Measurements from ENCODE around the gene SH3TC1. TPM values are rescaled to one million over a fixed set of nuclear protein-coding genes. Genes with fewer than 3 reads are reported as not detected.

Gene SH3TC1
- total and polyA plus RNA-seq, 2 of the 8 experiments (the other 6 are each of a cell fraction or from before 2014, with no cell fraction given): 0.15 TPM; not detected in 1

DNA sequence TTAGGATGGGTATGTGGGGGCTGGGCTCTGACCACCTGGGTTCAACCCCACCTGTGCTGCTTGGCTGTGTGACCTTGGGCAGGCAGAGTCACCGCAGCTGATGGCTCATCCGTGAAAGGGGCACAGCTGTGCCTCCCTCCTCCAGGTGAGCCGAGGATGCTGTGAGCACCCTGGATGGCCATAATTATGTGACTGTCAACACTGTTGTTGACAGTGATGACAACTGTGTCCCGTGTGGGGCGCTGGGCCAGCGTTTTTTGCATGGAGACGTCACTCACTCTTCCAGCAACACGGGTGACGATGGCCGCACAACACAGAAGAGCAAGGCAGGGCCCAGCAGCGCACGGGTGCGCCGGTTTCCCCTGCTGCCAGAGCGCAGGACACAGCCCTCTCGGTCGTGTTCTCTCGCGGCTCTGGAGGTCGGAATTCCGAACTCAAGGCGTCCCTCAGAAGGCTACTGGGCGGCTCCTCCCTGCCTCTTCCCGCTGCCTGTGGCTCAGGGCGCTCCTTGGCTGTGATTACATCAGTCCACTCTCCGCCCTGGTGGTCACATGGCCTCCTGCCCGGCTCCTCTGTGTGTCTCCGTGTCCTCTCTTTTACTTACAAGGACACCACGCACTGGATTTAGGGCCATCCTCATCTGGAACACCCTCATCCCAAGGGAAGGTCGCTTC lies 1.3 kb downstream of the SH3TC1 start:
- Histone ChIP-seq H4K91ac (replicated peaks; ENCODE audit: insufficient read length, low read length) (no peak overlapping the region), H3K4ac (replicated peaks; ENCODE audit: insufficient read length, low read depth, low read length) (peak overlapping the region; percentile 69), H2AFZ (ENCODE audit: low read length) (0 out of 2 replicates have a peak overlapping the region, but pooled peaks have one; percentile 58), H2BK12ac (ENCODE audit: low read depth, low read length) (peak overlapping the region; percentile 50; the same call in 1 of the 2 replicates), H2BK20ac (ENCODE audit: low read length) (no peak overlapping the region), H2BK15ac (ENCODE audit: low read length) (no peak overlapping the region), H3K23me2 (ENCODE audit: low read depth, low read length) (no peaks in the 10 kb centered on the region), H3K9me3 (ENCODE audit: insufficient read depth in 2 of 2, low read depth in 1 of 2, low read length in 1 of 2) (no peaks in the 10 kb centered on the region), H3K4me2 (ENCODE audit: insufficient read depth in 1 of 2, low read depth in 2 of 2, low read length in 2 of 2) (no peak overlapping the region), H3K27ac (ENCODE audit: low read depth, low read length) (no peak overlapping the region), H3K14ac (ENCODE audit: insufficient read length) (no peak overlapping the region), H3K18ac (ENCODE audit: extremely low read depth, low read length) (no peak overlapping the region), H3K27me3 (replicated peaks in 1 of 4; ENCODE audit: control insufficient read depth in 3 of 4, extremely low read depth in 1 of 4, insufficient read depth in 3 of 4, low read length in 3 of 4) (no peaks in the 10 kb centered on the region), H3K4me1 (replicated peaks in 1 of 4; ENCODE audit: control insufficient read depth in 3 of 4, insufficient read depth in 4 of 4, low read length in 3 of 4) (no peaks in the 10 kb centered on the region; a peak in 1 of 7 replicates), H3K79me1 (ENCODE audit: low read depth, low read length) (no peaks in the 10 kb centered on the region), H4K8ac (ENCODE audit: extremely low read depth, insufficient read depth, low read length) (peak overlapping the region; percentile 57), H3K23ac (ENCODE audit: insufficient read length) (no peak overlapping the region), H3K4me3 (ENCODE audit: extremely low read depth in 1 of 4, insufficient read depth in 2 of 4, low read depth in 3 of 4, low read length in 4 of 4) (no peak overlapping the region), H2BK120ac (replicated peaks; ENCODE audit: low read depth, low read length) (no peak overlapping the region), H2BK5ac (ENCODE audit: low read depth, low read length) (no peak overlapping the region), H3K36me3 (ENCODE audit: control insufficient read depth in 2 of 4, insufficient read depth in 4 of 4, low read length in 3 of 4) (no peaks in the 10 kb centered on the region), H3K56ac (replicated peaks; ENCODE audit: insufficient read length, low read depth, low read length) (no peak overlapping the region), H3K79me2 (ENCODE audit: control insufficient read depth in 1 of 2, insufficient read depth in 2 of 2, low read length in 2 of 2) (no peaks in the 10 kb centered on the region), H4K20me1 (replicated peaks in 1 of 2; ENCODE audit: control insufficient read depth in 1 of 2, insufficient read depth in 2 of 2, low read length in 2 of 2) (peaks cover 0 to 3% of the 10 kb centered on the region in 2 experiments), H4K5ac (ENCODE audit: insufficient read length, low read depth, low read length) (no peak overlapping the region), H2AK5ac (ENCODE audit: low read depth, low read length) (0 out of 2 replicates have a peak overlapping the region, but pooled peaks have one; percentile 26), H3K9ac (replicated peaks in 1 of 4; ENCODE audit: extremely low read depth in 1 of 4, low read depth in 3 of 4, low read length in 3 of 4) (no peak overlapping the region)
- WGBS, 2 experiments (ENCODE audit: extremely low coverage in 1 of 2, insufficient coverage in 1 of 2, insufficient read length in 1 of 2, insufficient replicate concordance in 2 of 2, low coverage in 1 of 2, low lambda C conversion rate in 2 of 2, missing lambda C conversion rate in 1 of 2): 89% methylated on average over 21 of the region's 30 CpGs; no CpG with 5 or more reads in 1 of the 2 experiments
- POLR2A ChIA-PET (ENCODE audit: partially characterized antibody): no interaction called here
- no peak for TF ChIP-seq PHF8 (conservative IDR thresholded peaks at IDR 0.05; ENCODE audit: low read depth, low read length)
- no peak for FAIRE-seq
- no peak for DNase-seq (ENCODE audit: low read depth in 1 of 2, low spot score in 2 of 2)
- CTCF ChIA-PET (ENCODE audit: partially characterized antibody): interaction anchor here (1.4 to 3.9 kb wide), 3 partner anchors 9 to 38 kb away, joined by 4 to 21 read pairs (median 4); no protein-coding TSS in a partner anchor
